H1 (cell line): ENCODE measurements around the gene TYK2. TPM values are rescaled to one million over a fixed set of nuclear protein-coding genes. Genes with fewer than 3 reads are reported as not detected.

Experiments
- CBX8 ChIP-seq: fragments of 300-800, 300-1000 bp; sonication (generic); IDR thresholded peaks from 2 replicates; pipeline ENCODE4 v1.7.1; 2016; ENCODE audit warnings: low read depth, low read length, borderline replicate concordance
- CEBPB ChIP-seq: IDR thresholded peaks from 2 replicates; pipeline ENCODE4 v1.6.1; 2012; ENCODE audit warnings: low read depth, low read length
- CREB1 ChIP-seq: IDR thresholded peaks from 2 replicates; pipeline ENCODE4 v1.6.1; 2012; ENCODE audit warnings: inconsistent platforms
- CTBP2 ChIP-seq: IDR thresholded peaks from 2 replicates; pipeline ENCODE4 v1.7.0; 2011; ENCODE audit warnings: borderline replicate concordance, mild to moderate bottlenecking, moderate library complexity, mixed read lengths, low read length; ENCODE audit not compliant: insufficient read depth, insufficient read length
- HDAC2 ChIP-seq, 2 experiments: fragments of 300-600 bp in 1 of 2; sonication (generic) in 1 of 2; IDR thresholded peaks; 2 replicates each; pipeline ENCODE4 v1.6.1; 2011 to 2012; ENCODE audit warnings: low read depth in 2 of 2, low read length in 2 of 2, mild to moderate bottlenecking in 2 of 2, moderate library complexity in 2 of 2, borderline replicate concordance in 1 of 2, inconsistent platforms in 1 of 2
- JUN ChIP-seq: IDR thresholded peaks from 2 replicates; pipeline ENCODE4 v1.6.1; 2011; ENCODE audit warnings: low read depth, mild to moderate bottlenecking, improper control_type of control experiment, low read length
- RNF2 ChIP-seq: fragments of 200-900, 300-1000 bp; sonication (generic); IDR thresholded peaks from 2 replicates; pipeline ENCODE4 v1.7.1; 2016; ENCODE audit warnings: borderline replicate concordance, low read depth, mild to moderate bottlenecking, antibody characterized with exemption, low read length; ENCODE audit not compliant: poor library complexity, severe bottlenecking; ENCODE audit errors: missing control alignments
- SP1 ChIP-seq: IDR thresholded peaks from 2 replicates; pipeline ENCODE4 v1.6.1; 2011; ENCODE audit warnings: low read depth, low read length
- TBP ChIP-seq: IDR thresholded peaks from 2 replicates; pipeline ENCODE4 v1.6.1; 2011; ENCODE audit warnings: low read depth, low read length, improper control_type of control experiment
- TCF12 ChIP-seq: IDR thresholded peaks from 2 replicates; pipeline ENCODE4 v1.6.1; 2011; ENCODE audit warnings: low read depth, mild to moderate bottlenecking, low read length
- TEAD4 ChIP-seq: IDR thresholded peaks from 2 replicates; pipeline ENCODE4 v1.6.1; 2012; ENCODE audit warnings: low read depth, low read length, inconsistent platforms, mixed read lengths
- polyA plus RNA-seq, 7 experiments: library from polyadenylated mRNA; depleted of rRNA in 3 of 7; stranded (reverse) in 5 of 7; unstranded in 2 of 7; fragments of >200 nt in 5 of 7; fragments of 200-250 nt in 2 of 7; gene quantifications; 1 replicate in 5 of 7; 2 replicates in 1 of 7; 4 replicates in 1 of 7; pipeline versions ENCODE4 v1.2.1 to v1.2.3, GENCODE V29; 2011 to 2013; ENCODE audit warnings: missing spikeins in 2 of 7, mixed read lengths in 2 of 7
- total RNA-seq: library from RNA; stranded (reverse); fragmentation: NEBNext Ultra II Directional; extraction: Animal tissue kit (Norgen Biotek cat#: 25700); gene quantifications from 2 replicates; pipeline ENCODE4 v1.2.1, GENCODE V29; 2021
- TF ChIP-seq, protein P1 (sequence below), 3 experiments: IDR thresholded peaks; 1 replicate in 2 of 3; 2 replicates in 1 of 3; pipeline versions ENCODE4 v1.5.1 to v1.6.1; 2011; ENCODE audit warnings: low read length in 3 of 3, mild to moderate bottlenecking in 3 of 3, inconsistent platforms in 2 of 3, low read depth in 1 of 3, moderate library complexity in 1 of 3; ENCODE audit not compliant: insufficient read depth in 1 of 3; ENCODE audit errors: control extremely low read depth in 1 of 3

The TYK2 gene
- total and polyA plus RNA-seq, 2 of the 8 experiments (the other 6 are each of a cell fraction or from before 2014, with no cell fraction given) = 32.1 to 40.8 TPM

DNA sequence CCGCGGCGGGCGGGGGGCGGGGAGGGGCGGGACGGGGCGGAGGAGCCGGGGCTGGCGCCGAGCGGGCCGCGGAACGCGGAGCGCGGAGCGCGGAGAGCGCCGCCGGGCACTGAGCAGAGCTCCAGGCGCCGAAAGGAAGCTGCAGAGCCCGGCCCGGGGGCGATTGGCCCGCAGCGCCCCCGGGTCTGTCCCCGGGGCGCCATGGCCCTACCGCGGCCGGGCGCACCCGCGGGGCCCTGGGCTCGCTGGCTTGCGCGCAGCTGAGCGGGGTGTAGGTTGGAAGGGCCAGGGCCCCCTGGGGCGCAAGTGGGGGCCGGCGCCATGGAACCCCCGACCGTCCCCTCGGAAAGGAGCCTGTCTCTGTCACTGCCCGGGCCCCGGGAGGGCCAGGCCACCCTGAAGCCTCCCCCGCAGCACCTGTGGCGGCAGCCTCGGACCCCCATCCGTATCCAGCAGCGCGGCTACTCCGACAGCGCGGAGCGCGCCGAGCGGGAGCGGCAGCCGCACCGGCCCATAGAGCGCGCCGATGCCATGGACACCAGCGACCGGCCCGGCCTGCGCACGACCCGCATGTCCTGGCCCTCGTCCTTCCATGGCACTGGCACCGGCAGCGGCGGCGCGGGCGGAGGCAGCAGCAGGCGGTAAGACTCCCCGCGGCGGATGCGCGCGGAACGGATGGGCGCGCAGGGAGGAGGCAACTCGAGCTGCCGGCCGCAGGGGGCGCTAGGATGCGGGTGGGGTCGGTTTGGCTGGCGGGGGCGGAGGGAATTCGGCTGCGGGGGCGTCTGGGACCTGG, 40.3 kb upstream of the TYK2 start, which contains the start of gene PDE4A (continued):
- TF ChIP-seq CEBPB (no peak), TEAD4 (peak; percentile 78; the same call in 1 of the 2 replicates), JUN (no peak), RNF2 (no peak), CREB1 (no peak), CTBP2 (no peak), TBP (0 out of 2 replicates have a peak, but pooled peaks have one; percentile 4), SP1 (no peak), TCF12 (no peak), CBX8 (no peak), HDAC2 (IDR thresholded peaks at IDR 0.05; ENCODE audit: borderline replicate concordance in 1 of 2, low read depth in 2 of 2, low read length in 2 of 2) (no peak; a peak in 2 of 4 replicates)
- TF ChIP-seq, protein P1, sequence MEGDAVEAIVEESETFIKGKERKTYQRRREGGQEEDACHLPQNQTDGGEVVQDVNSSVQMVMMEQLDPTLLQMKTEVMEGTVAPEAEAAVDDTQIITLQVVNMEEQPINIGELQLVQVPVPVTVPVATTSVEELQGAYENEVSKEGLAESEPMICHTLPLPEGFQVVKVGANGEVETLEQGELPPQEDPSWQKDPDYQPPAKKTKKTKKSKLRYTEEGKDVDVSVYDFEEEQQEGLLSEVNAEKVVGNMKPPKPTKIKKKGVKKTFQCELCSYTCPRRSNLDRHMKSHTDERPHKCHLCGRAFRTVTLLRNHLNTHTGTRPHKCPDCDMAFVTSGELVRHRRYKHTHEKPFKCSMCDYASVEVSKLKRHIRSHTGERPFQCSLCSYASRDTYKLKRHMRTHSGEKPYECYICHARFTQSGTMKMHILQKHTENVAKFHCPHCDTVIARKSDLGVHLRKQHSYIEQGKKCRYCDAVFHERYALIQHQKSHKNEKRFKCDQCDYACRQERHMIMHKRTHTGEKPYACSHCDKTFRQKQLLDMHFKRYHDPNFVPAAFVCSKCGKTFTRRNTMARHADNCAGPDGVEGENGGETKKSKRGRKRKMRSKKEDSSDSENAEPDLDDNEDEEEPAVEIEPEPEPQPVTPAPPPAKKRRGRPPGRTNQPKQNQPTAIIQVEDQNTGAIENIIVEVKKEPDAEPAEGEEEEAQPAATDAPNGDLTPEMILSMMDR (IDR thresholded peaks at IDR 0.05; ENCODE audit: control extremely low read depth in 1 of 3, insufficient read depth in 1 of 3, low read depth in 1 of 3, low read length in 3 of 3) = peak; percentile 40 to 78 (median 41)
- TF ChIP-seq, all 59 proteins: peak for 8
